Measurements from ENCODE around the gene PLA2G12A. TPM values are rescaled to one million over a fixed set of nuclear protein-coding genes. Genes with fewer than 3 reads are reported as not detected.

PLA2G12A gene
- polyA plus RNA-seq (ENCODE audit: insufficient read depth in 1 of 5, insufficient read length in 5 of 5, low replicate concordance in 1 of 5): 10 to 100 TPM; 29.2 to 37.8 (median 35.1) TPM
- long read RNA-seq, donor 1, full-length matches to known transcripts: 25 of 25 reads
- long read RNA-seq, donor 1, partial matches to known transcripts: 0 of 25 reads
- long read RNA-seq, donor 1, other reads (novel, unspliced or antisense): 0 of 25 reads
- long read RNA-seq, donor 2, full-length matches to known transcripts: 11 of 11 reads
- long read RNA-seq, donor 2, partial matches to known transcripts: 0 of 11 reads
- long read RNA-seq, donor 2, other reads (novel, unspliced or antisense): 0 of 11 reads
- long read RNA-seq, donor 3, full-length matches to known transcripts: 21 of 21 reads
- long read RNA-seq, donor 3, partial matches to known transcripts: 0 of 21 reads
- long read RNA-seq, donor 3, other reads (novel, unspliced or antisense): 0 of 21 reads
- long read RNA-seq, donor 4, full-length matches to known transcripts: 22 of 22 reads
- long read RNA-seq, donor 4, partial matches to known transcripts: 0 of 22 reads
- long read RNA-seq, donor 4, other reads (novel, unspliced or antisense): 0 of 22 reads
- long read RNA-seq, donor 5, full-length matches to known transcripts: 28 of 28 reads
- long read RNA-seq, donor 5, partial matches to known transcripts: 0 of 28 reads
- long read RNA-seq, donor 5, other reads (novel, unspliced or antisense): 0 of 28 reads
- long read RNA-seq, donor 6, full-length matches to known transcripts: 39 of 45 reads
- long read RNA-seq, donor 6, partial matches to known transcripts: 6 of 45 reads
- long read RNA-seq, donor 6, other reads (novel, unspliced or antisense): 0 of 45 reads
- long read RNA-seq, donor 7, full-length matches to known transcripts: 28 of 28 reads
- long read RNA-seq, donor 7, partial matches to known transcripts: 0 of 28 reads
- long read RNA-seq, donor 7, other reads (novel, unspliced or antisense): 0 of 28 reads
- long read RNA-seq, donor 8, full-length matches to known transcripts: 11 of 11 reads
- long read RNA-seq, donor 8, partial matches to known transcripts: 0 of 11 reads
- long read RNA-seq, donor 8, other reads (novel, unspliced or antisense): 0 of 11 reads

GRCh38 chr4:109729718-109730618, at the start of gene PLA2G12A:
Gene PLA2G12A, minus strand, starts transcription at chr4:109730070. Its CDS starts 261 bp downstream, at chr4:109729809.
- peak; percentile 84 to 88 for DNase-seq

DNA sequence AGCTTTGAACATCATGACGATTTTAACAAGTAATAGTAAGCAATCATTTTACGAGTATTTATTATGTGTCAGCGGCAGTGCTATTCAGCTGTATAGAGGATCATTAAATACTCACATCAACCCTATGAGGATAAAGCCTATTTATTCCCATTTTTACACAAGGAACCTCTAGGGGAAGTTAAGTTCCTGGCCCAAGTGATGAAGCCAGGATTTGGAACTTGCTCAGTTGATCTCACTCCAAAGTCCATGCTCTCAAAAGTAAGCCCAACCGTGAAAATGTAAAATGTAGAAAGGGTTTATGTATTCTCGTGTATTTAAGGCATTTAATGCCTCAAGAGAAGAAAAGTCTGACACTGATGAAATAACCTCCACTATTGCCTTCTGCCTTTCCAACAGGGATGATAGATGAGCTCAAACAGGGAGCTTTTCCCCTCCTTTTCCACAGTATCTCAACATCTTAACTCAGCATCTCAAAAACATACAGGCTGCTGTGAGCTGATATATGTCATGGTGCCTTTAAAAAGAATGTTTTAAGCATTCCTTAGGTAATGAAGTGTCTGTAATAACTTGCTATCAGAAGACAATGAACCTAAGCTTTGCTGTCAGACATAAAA, 35.0 kb upstream of the PLA2G12A start:
- DNase-seq: no peak

DNA sequence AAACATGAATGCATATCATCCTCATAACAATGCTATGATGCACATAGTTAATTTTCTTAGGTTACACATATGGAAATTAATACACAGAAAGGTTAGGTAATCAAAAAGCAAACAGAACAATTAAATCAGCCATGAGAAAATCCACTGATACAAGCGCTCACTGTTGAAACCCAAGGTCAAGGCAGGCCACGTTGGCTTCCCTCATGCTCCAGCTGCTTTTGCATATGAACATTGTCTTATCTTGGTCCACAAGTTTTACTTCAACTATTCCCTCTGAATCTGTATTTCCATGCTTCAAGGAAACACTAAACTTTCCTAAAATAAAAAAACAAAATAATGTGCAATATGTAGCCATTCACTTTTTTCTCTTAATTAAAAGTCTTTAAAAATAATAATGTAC, 34.5 kb upstream of the PLA2G12A start:
- no peak for DNase-seq

GRCh38 chr4:109760682-109761081, 30.8 kb upstream of the PLA2G12A start:
- no peak for DNase-seq

DNA sequence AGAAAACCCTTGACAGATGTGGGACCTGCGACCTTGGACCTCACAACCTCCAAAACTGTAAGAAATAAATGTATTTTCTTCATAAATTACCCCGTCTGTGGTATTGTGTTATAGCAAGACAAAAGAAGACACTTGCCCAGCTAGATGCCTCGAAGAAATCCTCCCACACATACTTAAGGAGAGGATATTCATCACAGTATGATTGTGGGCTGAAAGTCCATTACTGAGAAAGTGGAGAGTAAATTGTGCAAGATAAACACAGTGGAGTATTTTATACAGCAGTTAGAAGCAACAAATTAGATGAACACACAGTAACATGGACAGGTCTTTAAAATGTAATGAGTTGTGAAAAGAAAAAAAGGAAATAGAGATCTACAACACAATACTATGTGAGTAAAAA, 25.8 kb upstream of the PLA2G12A start:
- no peak for DNase-seq

DNA sequence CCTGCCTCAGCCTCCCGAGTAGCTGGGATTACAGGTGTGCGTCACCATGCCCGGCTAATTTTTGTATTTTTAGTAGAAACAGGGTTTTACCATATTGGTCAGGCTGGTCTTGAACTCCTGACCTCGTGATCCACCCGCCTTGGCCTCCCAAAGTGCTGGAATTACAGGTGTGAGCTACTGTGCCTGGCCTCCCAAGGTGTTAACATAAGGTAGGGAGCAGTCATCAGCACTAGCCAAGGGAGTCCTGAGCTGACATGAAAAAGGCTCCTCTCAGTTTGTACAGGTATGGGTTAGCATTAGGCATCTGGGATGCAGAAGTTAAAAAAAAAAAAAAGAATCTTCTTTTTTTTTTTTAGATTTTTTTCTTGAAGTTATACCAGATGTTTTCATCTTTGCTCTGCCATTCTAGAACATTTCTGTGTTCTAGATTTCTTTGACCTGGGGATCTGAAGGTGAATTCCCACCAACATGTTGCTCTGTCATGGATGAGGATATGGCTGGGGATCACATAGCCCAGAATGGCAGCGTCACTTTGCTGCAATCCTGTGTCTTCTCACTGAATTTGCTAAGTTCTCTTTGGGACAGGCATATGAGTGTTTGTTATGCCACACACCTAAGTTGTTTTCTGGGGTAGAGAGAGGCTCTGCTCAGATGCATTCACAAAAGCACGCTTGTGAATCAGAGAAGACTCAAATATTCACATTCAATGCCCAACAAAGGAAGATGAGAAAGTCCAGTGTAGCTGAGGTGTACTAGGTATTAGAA, 24.4 kb upstream of the PLA2G12A start:
- DNase-seq: no peak

DNA sequence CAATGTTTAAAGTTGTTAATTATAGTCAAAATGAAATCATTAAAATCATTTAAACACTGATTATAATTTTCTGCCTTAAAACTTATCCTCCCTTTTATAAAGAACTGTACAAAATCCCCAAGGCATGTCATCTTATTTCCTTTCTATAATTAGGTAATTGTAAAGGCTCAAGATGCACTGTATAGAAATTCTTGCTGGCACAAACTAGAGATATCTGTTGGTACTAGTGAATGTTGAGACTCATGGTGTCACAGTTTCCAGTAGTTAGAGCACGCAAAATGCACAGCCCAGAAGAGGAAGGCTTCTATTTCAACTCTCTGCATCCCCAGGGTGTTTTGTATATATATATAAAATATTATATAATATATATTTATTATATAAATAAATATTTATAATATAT, 22.7 kb upstream of the PLA2G12A start:
- no peak for DNase-seq

GRCh38 chr4:109751852-109752251, 22.0 kb upstream of the PLA2G12A start:
- no peak for DNase-seq

DNA sequence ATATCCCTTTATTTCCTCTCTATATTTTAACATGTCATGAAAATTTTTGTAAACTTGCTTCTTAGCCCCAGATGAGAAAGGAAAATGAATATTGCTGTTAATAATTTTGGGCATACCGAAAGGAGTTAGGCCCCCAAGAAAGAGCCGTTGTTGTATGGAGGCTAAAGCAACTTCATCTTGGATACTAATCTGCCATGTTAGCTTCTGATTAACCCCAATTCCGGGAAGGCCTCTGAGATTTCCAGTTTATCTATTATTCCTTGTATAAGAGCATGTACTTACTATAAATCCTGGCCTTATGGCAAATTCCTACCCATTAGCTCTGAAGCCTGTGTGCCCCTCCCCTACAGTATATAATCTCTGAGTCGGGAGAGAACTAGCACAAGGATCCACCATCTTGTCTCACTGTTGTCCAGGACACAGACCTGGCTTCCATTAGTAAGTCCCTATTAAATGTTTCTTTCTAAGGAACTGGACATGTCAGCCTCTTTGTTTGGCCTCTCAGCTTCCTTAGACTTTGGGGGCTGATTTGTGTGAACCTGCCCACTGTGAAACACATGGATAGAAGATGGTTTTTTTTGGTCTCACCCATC, 20.9 kb upstream of the PLA2G12A start:
- DNase-seq: no peak

- no peak for DNase-seq
Observed at GRCh38 chr4:109749388-109750082, 19.7 kb upstream of the PLA2G12A start.

DNA sequence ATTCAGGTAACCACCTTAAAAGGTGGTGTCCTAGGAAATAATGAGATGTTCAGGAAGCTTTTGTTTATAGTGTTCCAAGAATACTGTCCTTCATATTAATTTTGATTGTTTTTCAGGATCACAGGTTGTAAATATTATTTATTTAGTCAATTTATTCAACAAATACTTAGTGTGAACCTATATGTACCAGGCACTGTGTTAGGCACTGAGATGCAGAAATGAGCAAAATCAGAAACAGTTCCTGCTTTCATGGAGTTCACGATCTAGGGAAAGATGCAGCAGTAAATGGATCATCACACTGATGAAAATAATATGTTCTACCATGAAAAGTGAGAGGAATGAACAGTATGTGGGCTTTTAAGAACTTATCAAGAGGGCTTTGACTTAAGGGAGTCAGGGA, 18.2 kb upstream of the PLA2G12A start:
- no peak for DNase-seq

DNA sequence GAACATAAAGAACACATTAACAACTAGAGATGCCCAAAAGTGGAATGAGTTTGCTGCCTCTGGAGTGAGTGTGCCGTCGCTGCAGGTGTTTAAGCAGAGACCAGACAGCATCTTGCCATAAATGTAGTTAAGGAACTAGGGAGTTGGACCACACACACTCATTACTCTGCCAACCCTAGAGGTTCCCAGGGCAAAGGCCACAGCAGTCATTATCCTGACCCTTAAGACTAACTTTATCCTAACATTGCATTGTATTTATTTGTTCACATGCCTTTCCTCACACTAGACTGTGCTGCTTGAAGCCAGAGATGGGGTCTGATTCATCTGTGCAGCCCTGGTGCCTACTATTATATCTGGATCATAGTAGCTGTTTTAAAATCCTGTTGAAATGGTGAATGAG, 16.9 kb upstream of the PLA2G12A start:
- DNase-seq: no peak

- no peak for DNase-seq
Observed at GRCh38 chr4:109745830-109746229, 16.0 kb upstream of the PLA2G12A start.

DNA sequence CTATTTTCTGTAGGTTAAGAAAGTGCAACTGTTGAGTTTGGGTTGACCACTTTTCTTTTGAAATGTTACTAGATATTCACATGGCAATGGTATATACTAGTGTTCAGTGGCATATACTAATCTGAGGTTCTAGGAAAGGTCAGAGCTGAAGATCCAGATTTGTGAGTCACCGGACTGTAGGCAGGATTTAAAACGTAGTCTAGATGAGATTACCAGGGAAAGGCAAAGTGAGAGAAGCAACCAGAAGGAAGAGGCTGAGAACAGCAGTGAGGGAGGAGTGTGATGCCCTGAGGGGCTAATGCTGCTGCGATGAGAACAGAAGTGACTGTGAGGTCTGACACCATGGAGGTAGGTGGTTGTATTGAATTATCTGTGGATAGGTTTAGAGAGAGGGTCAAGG, 9.7 kb upstream of the PLA2G12A start:
- DNase-seq: no peak

- DNase-seq: no peak
Observed at GRCh38 chr4:109738104-109738872, 8.4 kb upstream of the PLA2G12A start.

GRCh38 chr4:109735566-109736365, 5.9 kb upstream of the PLA2G12A start:
- DNase-seq: no peak

DNA sequence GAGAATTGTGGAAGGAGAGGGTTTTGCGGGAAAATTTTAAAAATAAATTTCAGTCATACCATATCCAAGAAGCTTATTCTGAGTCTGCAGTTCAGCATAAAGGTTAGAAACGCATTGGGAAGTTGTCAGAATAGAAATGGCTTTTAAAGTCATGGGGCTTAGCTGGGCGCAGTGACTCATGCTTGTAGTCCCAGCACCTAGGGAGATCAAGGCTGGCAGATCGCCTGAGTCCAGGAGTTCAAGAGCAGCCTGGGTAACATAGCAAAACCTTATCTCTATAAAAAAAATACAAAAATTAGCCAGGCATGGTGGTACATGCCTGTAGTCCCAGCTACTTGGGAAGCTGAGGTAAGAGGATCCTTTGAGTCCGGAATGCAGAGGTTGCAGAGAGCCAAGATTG, 3.9 kb upstream of the PLA2G12A start:
- no peak for DNase-seq

Measured in right lung (tissue), 10 donors.